ENCODE results near the gene ADAMTS17.

Gene ADAMTS17, protein sequence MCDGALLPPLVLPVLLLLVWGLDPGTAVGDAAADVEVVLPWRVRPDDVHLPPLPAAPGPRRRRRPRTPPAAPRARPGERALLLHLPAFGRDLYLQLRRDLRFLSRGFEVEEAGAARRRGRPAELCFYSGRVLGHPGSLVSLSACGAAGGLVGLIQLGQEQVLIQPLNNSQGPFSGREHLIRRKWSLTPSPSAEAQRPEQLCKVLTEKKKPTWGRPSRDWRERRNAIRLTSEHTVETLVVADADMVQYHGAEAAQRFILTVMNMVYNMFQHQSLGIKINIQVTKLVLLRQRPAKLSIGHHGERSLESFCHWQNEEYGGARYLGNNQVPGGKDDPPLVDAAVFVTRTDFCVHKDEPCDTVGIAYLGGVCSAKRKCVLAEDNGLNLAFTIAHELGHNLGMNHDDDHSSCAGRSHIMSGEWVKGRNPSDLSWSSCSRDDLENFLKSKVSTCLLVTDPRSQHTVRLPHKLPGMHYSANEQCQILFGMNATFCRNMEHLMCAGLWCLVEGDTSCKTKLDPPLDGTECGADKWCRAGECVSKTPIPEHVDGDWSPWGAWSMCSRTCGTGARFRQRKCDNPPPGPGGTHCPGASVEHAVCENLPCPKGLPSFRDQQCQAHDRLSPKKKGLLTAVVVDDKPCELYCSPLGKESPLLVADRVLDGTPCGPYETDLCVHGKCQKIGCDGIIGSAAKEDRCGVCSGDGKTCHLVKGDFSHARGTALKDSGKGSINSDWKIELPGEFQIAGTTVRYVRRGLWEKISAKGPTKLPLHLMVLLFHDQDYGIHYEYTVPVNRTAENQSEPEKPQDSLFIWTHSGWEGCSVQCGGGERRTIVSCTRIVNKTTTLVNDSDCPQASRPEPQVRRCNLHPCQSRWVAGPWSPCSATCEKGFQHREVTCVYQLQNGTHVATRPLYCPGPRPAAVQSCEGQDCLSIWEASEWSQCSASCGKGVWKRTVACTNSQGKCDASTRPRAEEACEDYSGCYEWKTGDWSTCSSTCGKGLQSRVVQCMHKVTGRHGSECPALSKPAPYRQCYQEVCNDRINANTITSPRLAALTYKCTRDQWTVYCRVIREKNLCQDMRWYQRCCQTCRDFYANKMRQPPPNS

DNA sequence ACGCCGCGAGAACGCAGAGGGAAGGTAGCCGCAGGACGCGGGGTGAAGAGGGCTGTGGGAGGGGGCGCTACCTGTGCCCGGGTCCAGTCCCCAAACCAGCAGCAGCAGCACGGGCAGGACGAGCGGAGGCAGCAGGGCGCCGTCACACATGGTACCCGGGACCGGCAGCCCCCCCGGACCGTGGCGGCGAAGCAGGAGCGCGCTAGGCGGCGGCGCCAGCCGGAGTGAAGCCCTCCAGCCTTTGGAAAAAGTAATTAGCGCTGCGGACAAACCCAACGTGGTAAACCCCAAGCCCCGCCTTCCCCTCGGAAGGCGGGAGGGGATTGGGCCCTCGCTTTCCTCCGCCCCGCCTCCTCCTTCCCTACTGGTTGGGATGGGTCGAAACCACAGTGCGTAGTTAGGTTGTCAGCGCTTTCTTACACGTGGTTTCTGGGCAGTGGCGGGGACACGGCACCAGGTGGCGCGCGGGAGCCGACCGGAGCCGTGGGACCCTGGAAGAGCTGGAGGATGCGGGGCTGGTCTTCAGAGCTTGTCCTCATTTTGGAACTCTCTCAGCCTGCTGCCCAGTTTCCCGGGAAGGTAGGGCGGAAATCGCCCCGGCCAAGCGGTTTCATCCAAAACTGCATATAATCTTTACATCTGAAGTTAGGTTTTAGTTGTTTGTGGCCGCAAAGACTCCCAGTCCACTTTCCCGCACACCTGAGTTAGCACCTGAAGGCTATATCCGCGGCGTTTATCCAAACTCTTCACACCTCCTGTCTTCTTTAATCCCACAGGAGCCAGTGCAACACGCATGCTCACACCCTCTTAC, at the start of gene ADAMTS17:
TSS of gene ADAMTS17 (minus strand) at position 226 of the 811 bp plus-strand sequence. CDS start at position 150, 76 bp downstream.
- no peak within 1 kb of the TSS for H2AFZ ChIP-seq (ENCODE audit: low read depth, low read length)
- no peaks in the 10 kb centered on the region for H4K20me1 ChIP-seq (ENCODE audit: insufficient read depth, low read length)
- no peak within 1 kb of the TSS for H3K4me3 ChIP-seq (ENCODE audit: low read length)
- H3K36me3 ChIP-seq (replicated peaks; ENCODE audit: low read depth, low read length): no peaks in the 10 kb centered on the region
- H3K27ac ChIP-seq (ENCODE audit: low read length): no peak within 1 kb of the TSS
- H3K79me2 ChIP-seq (ENCODE audit: low read length): no peaks in the 10 kb centered on the region
- peaks cover 5% of the 10 kb centered on the region; the same call in 1 of the 2 replicates for H3K27me3 ChIP-seq (ENCODE audit: low read depth, low read length)
- TF ChIP-seq, protein P1, sequence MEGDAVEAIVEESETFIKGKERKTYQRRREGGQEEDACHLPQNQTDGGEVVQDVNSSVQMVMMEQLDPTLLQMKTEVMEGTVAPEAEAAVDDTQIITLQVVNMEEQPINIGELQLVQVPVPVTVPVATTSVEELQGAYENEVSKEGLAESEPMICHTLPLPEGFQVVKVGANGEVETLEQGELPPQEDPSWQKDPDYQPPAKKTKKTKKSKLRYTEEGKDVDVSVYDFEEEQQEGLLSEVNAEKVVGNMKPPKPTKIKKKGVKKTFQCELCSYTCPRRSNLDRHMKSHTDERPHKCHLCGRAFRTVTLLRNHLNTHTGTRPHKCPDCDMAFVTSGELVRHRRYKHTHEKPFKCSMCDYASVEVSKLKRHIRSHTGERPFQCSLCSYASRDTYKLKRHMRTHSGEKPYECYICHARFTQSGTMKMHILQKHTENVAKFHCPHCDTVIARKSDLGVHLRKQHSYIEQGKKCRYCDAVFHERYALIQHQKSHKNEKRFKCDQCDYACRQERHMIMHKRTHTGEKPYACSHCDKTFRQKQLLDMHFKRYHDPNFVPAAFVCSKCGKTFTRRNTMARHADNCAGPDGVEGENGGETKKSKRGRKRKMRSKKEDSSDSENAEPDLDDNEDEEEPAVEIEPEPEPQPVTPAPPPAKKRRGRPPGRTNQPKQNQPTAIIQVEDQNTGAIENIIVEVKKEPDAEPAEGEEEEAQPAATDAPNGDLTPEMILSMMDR (IDR thresholded peaks at IDR 0.05; ENCODE audit: low read depth, low read length): no peak; the same call in 1 of the 2 replicates
- no peak for TF ChIP-seq EZH2phosphoT487 (IDR thresholded peaks at IDR 0.05; ENCODE audit: low read depth)
- H3K9me3 ChIP-seq (ENCODE audit: insufficient read depth, low read length): no peaks in the 10 kb centered on the region
- H3K4me2 ChIP-seq (ENCODE audit: low read length): no peak within 1 kb of the TSS
- no peaks in the 10 kb centered on the region for H3K4me1 ChIP-seq (ENCODE audit: low read length)
- no peak within 1 kb of the TSS for H3K9ac ChIP-seq (ENCODE audit: low read length)

DNA sequence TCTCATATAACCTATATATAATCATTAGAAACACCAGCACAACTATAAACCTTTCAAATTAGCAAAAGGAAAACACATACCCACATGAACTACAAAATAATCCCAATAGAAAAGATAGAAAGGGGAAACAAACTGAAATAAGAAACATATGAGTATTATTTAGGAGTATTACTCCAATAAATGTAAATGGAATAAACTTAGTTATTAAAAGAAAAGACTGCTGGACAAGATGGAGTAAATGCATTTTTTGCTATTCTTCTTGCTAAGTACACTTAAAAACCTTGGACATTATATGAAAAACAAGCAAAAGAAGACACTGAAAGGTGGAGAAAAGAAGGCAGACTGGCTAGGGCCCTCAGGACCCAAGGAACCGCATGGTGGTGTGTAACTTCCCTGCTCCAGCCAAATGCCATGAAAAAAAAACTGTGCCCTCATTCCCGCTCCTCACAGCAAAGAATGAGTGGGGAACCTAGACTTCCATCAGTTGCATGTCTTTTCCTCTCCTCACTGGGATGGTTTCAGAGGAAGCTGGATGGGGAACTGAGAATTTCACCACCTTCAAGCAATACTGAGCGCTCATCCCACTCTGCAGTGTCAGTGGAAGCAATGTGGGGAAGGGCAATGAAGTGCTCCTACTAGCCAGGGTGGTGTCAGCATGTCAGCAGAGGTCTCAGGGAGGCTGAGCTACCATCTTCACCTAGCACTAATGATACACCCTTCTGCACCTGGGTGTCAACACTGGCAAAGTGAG, 43.7 kb upstream of the ADAMTS17 start:
- no peak overlapping the region for H3K4me3 ChIP-seq (ENCODE audit: low read length)
- H3K79me2 ChIP-seq (ENCODE audit: low read length): no peaks in the 10 kb centered on the region
- H3K36me3 ChIP-seq (replicated peaks; ENCODE audit: low read depth, low read length): no peaks in the 10 kb centered on the region
- no peaks in the 10 kb centered on the region for H3K27me3 ChIP-seq (ENCODE audit: low read depth, low read length)
- no peak overlapping the region for H3K27ac ChIP-seq (ENCODE audit: low read length)
- no peak overlapping the region for H3K9ac ChIP-seq (ENCODE audit: low read length)
- no peak for TF ChIP-seq EZH2phosphoT487 (IDR thresholded peaks at IDR 0.05; ENCODE audit: low read depth)
- TF ChIP-seq, protein P1 (IDR thresholded peaks at IDR 0.05; ENCODE audit: low read depth, low read length): no peak
- H3K9me3 ChIP-seq (ENCODE audit: insufficient read depth, low read length): no peaks in the 10 kb centered on the region
- H2AFZ ChIP-seq (ENCODE audit: low read depth, low read length): no peak overlapping the region
- no peak overlapping the region for H3K4me2 ChIP-seq (ENCODE audit: low read length)
- no peaks in the 10 kb centered on the region for H3K4me1 ChIP-seq (ENCODE audit: low read length)
- no peaks in the 10 kb centered on the region for H4K20me1 ChIP-seq (ENCODE audit: insufficient read depth, low read length)

DNA sequence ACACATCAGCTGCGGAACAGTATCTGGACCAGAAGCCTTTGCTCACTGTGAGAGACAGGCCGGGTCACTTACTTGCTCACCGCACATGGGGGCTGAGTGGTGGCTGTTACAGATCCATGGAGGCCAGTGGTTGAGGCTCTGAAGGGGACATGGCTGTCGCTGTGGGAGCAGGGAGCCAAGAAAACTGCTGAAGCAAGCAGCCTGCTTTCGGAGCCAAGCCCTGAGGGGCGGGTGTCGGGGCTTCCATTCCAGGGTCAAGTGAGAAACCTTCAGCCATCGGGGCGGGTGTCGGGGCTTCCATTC, 42.3 kb upstream of the ADAMTS17 start:
- H3K36me3 ChIP-seq (replicated peaks; ENCODE audit: low read depth, low read length): no peaks in the 10 kb centered on the region
- H4K20me1 ChIP-seq (ENCODE audit: insufficient read depth, low read length): no peaks in the 10 kb centered on the region
- no peaks in the 10 kb centered on the region for H3K27me3 ChIP-seq (ENCODE audit: low read depth, low read length)
- H3K9me3 ChIP-seq (ENCODE audit: insufficient read depth, low read length): no peaks in the 10 kb centered on the region
- H3K4me1 ChIP-seq (ENCODE audit: low read length): no peaks in the 10 kb centered on the region
- no peak overlapping the region for H3K9ac ChIP-seq (ENCODE audit: low read length)
- H3K27ac ChIP-seq (ENCODE audit: low read length): no peak overlapping the region
- no peak overlapping the region for H2AFZ ChIP-seq (ENCODE audit: low read depth, low read length)
- no peak overlapping the region for H3K4me2 ChIP-seq (ENCODE audit: low read length)
- H3K4me3 ChIP-seq (ENCODE audit: low read length): no peak overlapping the region
- H3K79me2 ChIP-seq (ENCODE audit: low read length): no peaks in the 10 kb centered on the region
- TF ChIP-seq, protein P1 (IDR thresholded peaks at IDR 0.05; ENCODE audit: low read depth, low read length): no peak
- no peak for TF ChIP-seq EZH2phosphoT487 (IDR thresholded peaks at IDR 0.05; ENCODE audit: low read depth)

Data from OCI-LY3 (cell line).